Measurements from ENCODE around the gene DPH3. TPM values are rescaled to one million over a fixed set of nuclear protein-coding genes. Genes with fewer than 3 reads are reported as not detected.

DPH3 gene
- total RNA-seq, 1 donor = 7.9 TPM

GRCh38 chr3:16279010-16279801 is 14.5 kb upstream of the DPH3 start:
- Histone ChIP-seq H3K27me3 (ENCODE audit: insufficient read depth, low read length) (no peaks in the 10 kb centered on the region), H3K4me1 (ENCODE audit: insufficient read depth, low read length) (no peaks in the 10 kb centered on the region), H3K9me3 (ENCODE audit: low read depth, low read length) (no peaks in the 10 kb centered on the region), H3K4me3 (ENCODE audit: low read length) (no peak overlapping the region)

GRCh38 chr3:16277471-16277870 is 12.7 kb upstream of the DPH3 start:
- no peaks in the 10 kb centered on the region for H3K27me3 ChIP-seq (ENCODE audit: insufficient read depth, low read length)
- no peaks in the 10 kb centered on the region for H3K4me1 ChIP-seq (ENCODE audit: insufficient read depth, low read length)
- H3K9me3 ChIP-seq (ENCODE audit: low read depth, low read length) = no peaks in the 10 kb centered on the region
- no peak overlapping the region for H3K4me3 ChIP-seq (ENCODE audit: low read length)

- Histone ChIP-seq H3K4me3 (ENCODE audit: low read length) (no peak overlapping the region), H3K27me3 (ENCODE audit: insufficient read depth, low read length) (no peaks in the 10 kb centered on the region), H3K4me1 (ENCODE audit: insufficient read depth, low read length) (no peaks in the 10 kb centered on the region), H3K9me3 (ENCODE audit: low read depth, low read length) (no peaks in the 10 kb centered on the region)
Observed at GRCh38 chr3:16273867-16274266, 9.1 kb upstream of the DPH3 start.

- Histone ChIP-seq H3K9me3 (ENCODE audit: low read depth, low read length) (no peaks in the 10 kb centered on the region), H3K4me1 (ENCODE audit: insufficient read depth, low read length) (no peaks in the 10 kb centered on the region), H3K27me3 (ENCODE audit: insufficient read depth, low read length) (no peaks in the 10 kb centered on the region), H3K4me3 (ENCODE audit: low read length) (no peak overlapping the region)
Observed at GRCh38 chr3:16272588-16272987, 7.8 kb upstream of the DPH3 start.

- Histone ChIP-seq H3K9me3 (ENCODE audit: low read depth, low read length) (no peaks in the 10 kb centered on the region), H3K27me3 (ENCODE audit: insufficient read depth, low read length) (no peaks in the 10 kb centered on the region), H3K4me1 (ENCODE audit: insufficient read depth, low read length) (peaks cover 9% of the 10 kb centered on the region), H3K4me3 (ENCODE audit: low read length) (no peak overlapping the region)
Observed at GRCh38 chr3:16270855-16271254, 6.1 kb upstream of the DPH3 start.

- Histone ChIP-seq H3K4me3 (ENCODE audit: low read length) (no peak overlapping the region), H3K27me3 (ENCODE audit: insufficient read depth, low read length) (no peaks in the 10 kb centered on the region)
Observed at GRCh38 chr3:16266714-16267113, 2.0 kb upstream of the DPH3 start.

GRCh38 chr3:16265455-16265786 is 678 bp upstream of the DPH3 start:
- Histone ChIP-seq H3K27me3 (ENCODE audit: insufficient read depth, low read length) (no peaks in the 10 kb centered on the region), H3K9me3 (ENCODE audit: low read depth, low read length) (no peaks in the 10 kb centered on the region), H3K4me3 (ENCODE audit: low read length) (peak overlapping the region; percentile 64), H3K4me1 (ENCODE audit: insufficient read depth, low read length) (peaks cover 31% of the 10 kb centered on the region)

More at GRCh38 chr3:16266714-16267113, 2.0 kb upstream of the DPH3 start:
- Histone ChIP-seq H3K4me1 (ENCODE audit: insufficient read depth, low read length) (peaks cover 31% of the 10 kb centered on the region), H3K9me3 (ENCODE audit: low read depth, low read length) (no peaks in the 10 kb centered on the region)

GRCh38 chr3:16264174-16264707 is 502 bp downstream of the DPH3 start:
- Histone ChIP-seq H3K4me3 (ENCODE audit: low read length) (peak overlapping the region; percentile 64), H3K9me3 (ENCODE audit: low read depth, low read length) (no peaks in the 10 kb centered on the region), H3K27me3 (ENCODE audit: insufficient read depth, low read length) (no peaks in the 10 kb centered on the region), H3K4me1 (ENCODE audit: insufficient read depth, low read length) (peaks cover 31% of the 10 kb centered on the region)

GRCh38 chr3:16262174-16262573 is 2.6 kb downstream of the DPH3 start:
- no peaks in the 10 kb centered on the region for H3K9me3 ChIP-seq (ENCODE audit: low read depth, low read length)

GRCh38 chr3:16260046-16260445 is 4.7 kb downstream of the DPH3 start:
- H3K9me3 ChIP-seq (ENCODE audit: low read depth, low read length) = no peaks in the 10 kb centered on the region

More at GRCh38 chr3:16262174-16262573, 2.6 kb downstream of the DPH3 start:
- no peak overlapping the region for H3K4me3 ChIP-seq (ENCODE audit: low read length)
- H3K27me3 ChIP-seq (ENCODE audit: insufficient read depth, low read length) = no peaks in the 10 kb centered on the region
- peaks cover 31% of the 10 kb centered on the region for H3K4me1 ChIP-seq (ENCODE audit: insufficient read depth, low read length)

GRCh38 chr3:16258866-16259265 is 5.9 kb downstream of the DPH3 start:
- Histone ChIP-seq H3K9me3 (ENCODE audit: low read depth, low read length) (no peaks in the 10 kb centered on the region), H3K4me1 (ENCODE audit: insufficient read depth, low read length) (peaks cover 16% of the 10 kb centered on the region), H3K4me3 (ENCODE audit: low read length) (no peak overlapping the region), H3K27me3 (ENCODE audit: insufficient read depth, low read length) (no peaks in the 10 kb centered on the region)

More at GRCh38 chr3:16260046-16260445, 4.7 kb downstream of the DPH3 start:
- H3K4me1 ChIP-seq (ENCODE audit: insufficient read depth, low read length) = peaks cover 15% of the 10 kb centered on the region
- no peak overlapping the region for H3K4me3 ChIP-seq (ENCODE audit: low read length)
- no peaks in the 10 kb centered on the region for H3K27me3 ChIP-seq (ENCODE audit: insufficient read depth, low read length)

- Histone ChIP-seq H3K4me1 (ENCODE audit: insufficient read depth, low read length) (peaks cover 22% of the 10 kb centered on the region), H3K4me3 (ENCODE audit: low read length) (no peak overlapping the region), H3K27me3 (ENCODE audit: insufficient read depth, low read length) (no peaks in the 10 kb centered on the region), H3K9me3 (ENCODE audit: low read depth, low read length) (no peaks in the 10 kb centered on the region)
Observed at GRCh38 chr3:16258177-16258576, 6.6 kb downstream of the DPH3 start.

- no peaks in the 10 kb centered on the region for H3K9me3 ChIP-seq (ENCODE audit: low read depth, low read length)
- H3K27me3 ChIP-seq (ENCODE audit: insufficient read depth, low read length) = no peaks in the 10 kb centered on the region
- H3K4me1 ChIP-seq (ENCODE audit: insufficient read depth, low read length) = peaks cover 21% of the 10 kb centered on the region
- H3K4me3 ChIP-seq (ENCODE audit: low read length) = no peak overlapping the region
Observed at GRCh38 chr3:16257309-16257708, 7.4 kb downstream of the DPH3 start.

- H3K4me1 ChIP-seq (ENCODE audit: insufficient read depth, low read length) = peaks cover 17% of the 10 kb centered on the region
- H3K27me3 ChIP-seq (ENCODE audit: insufficient read depth, low read length) = no peaks in the 10 kb centered on the region
- no peak overlapping the region for H3K4me3 ChIP-seq (ENCODE audit: low read length)
- H3K9me3 ChIP-seq (ENCODE audit: low read depth, low read length) = no peaks in the 10 kb centered on the region
Observed at GRCh38 chr3:16255726-16256125, 9.0 kb downstream of the DPH3 start.

GRCh38 chr3:16255326-16255725 is 9.4 kb downstream of the DPH3 start:
- H3K9me3 ChIP-seq (ENCODE audit: low read depth, low read length) = no peaks in the 10 kb centered on the region
- no peaks in the 10 kb centered on the region for H3K27me3 ChIP-seq (ENCODE audit: insufficient read depth, low read length)
- H3K4me3 ChIP-seq (ENCODE audit: low read length) = no peak overlapping the region
- peaks cover 17% of the 10 kb centered on the region for H3K4me1 ChIP-seq (ENCODE audit: insufficient read depth, low read length)

GRCh38 chr3:16254916-16255315 is 9.8 kb downstream of the DPH3 start:
- no peak overlapping the region for H3K4me3 ChIP-seq (ENCODE audit: low read length)
- no peaks in the 10 kb centered on the region for H3K27me3 ChIP-seq (ENCODE audit: insufficient read depth, low read length)
- no peaks in the 10 kb centered on the region for H3K9me3 ChIP-seq (ENCODE audit: low read depth, low read length)

More at GRCh38 chr3:16254916-16255315, 9.8 kb downstream of the DPH3 start:
- peaks cover 17% of the 10 kb centered on the region for H3K4me1 ChIP-seq (ENCODE audit: insufficient read depth, low read length)

Data from mononuclear cell (primary cell).